Nephron (organoid): ENCODE results near the gene ATAD2B.

Source experiments
- H3K27ac Mint-ChIP-seq, 3 experiments: 2 replicates each; pipeline ENCODE4 v1.8.0; 2020; ENCODE audit warnings: mixed read lengths in 3 of 3, mild to moderate bottlenecking in 2 of 3, moderate library complexity in 1 of 3
- H3K27me3 Mint-ChIP-seq: 2 replicates; pipeline ENCODE4 v1.8.0; 2021; ENCODE audit warnings: low read depth, mild to moderate bottlenecking, moderate library complexity, mixed read lengths
- H3K36me3 Mint-ChIP-seq: 2 replicates; pipeline ENCODE4 v1.8.0; 2020; ENCODE audit warnings: low read depth, mixed read lengths
- H3K4me1 Mint-ChIP-seq: 2 replicates; pipeline ENCODE4 v1.8.0; 2020; ENCODE audit warnings: mixed read lengths
- H3K4me3 Mint-ChIP-seq, 3 experiments: 2 replicates each; pipeline ENCODE4 v1.8.0; 2020; ENCODE audit warnings: mild to moderate bottlenecking in 3 of 3, mixed read lengths in 3 of 3, moderate library complexity in 2 of 3
- H3K9me3 Mint-ChIP-seq: 2 replicates; pipeline ENCODE4 v1.8.0; 2020; ENCODE audit warnings: mixed read lengths
- TF ChIP-seq, protein P1 (sequence below), 3 experiments: fragments of 200-600 bp; sonication (generic); IDR thresholded peaks; one replicate each; pipeline ENCODE4 v1.5.0; 2021; ENCODE audit warnings: antibody characterized with exemption in 3 of 3; ENCODE audit not compliant: unreplicated experiment in 3 of 3

ATAD2B gene

DNA sequence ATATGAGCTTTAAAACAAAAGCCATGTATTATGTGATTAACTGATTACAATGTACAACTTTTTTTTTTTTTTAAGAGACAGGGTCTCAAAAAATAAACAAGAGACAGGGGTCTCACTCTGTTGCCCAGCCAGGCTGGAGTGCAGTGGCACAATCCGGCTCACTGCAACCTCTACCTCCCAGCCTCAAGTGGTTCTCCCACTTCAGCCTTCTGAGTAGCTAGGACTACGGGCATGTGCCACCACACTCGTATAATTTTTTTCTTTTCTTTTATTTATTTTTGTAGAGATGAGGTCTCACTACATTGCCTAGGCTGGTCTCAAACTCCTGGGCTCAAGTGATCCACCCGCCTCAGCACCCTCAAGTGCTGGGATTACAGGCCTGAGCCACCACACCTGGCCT lies 103.1 kb downstream of the ATAD2B start:
- H3K4me3 Mint-ChIP-seq, result no peak overlapping the region
- no peaks in the 10 kb centered on the region for H3K4me1 Mint-ChIP-seq
- TF ChIP-seq, protein P1, sequence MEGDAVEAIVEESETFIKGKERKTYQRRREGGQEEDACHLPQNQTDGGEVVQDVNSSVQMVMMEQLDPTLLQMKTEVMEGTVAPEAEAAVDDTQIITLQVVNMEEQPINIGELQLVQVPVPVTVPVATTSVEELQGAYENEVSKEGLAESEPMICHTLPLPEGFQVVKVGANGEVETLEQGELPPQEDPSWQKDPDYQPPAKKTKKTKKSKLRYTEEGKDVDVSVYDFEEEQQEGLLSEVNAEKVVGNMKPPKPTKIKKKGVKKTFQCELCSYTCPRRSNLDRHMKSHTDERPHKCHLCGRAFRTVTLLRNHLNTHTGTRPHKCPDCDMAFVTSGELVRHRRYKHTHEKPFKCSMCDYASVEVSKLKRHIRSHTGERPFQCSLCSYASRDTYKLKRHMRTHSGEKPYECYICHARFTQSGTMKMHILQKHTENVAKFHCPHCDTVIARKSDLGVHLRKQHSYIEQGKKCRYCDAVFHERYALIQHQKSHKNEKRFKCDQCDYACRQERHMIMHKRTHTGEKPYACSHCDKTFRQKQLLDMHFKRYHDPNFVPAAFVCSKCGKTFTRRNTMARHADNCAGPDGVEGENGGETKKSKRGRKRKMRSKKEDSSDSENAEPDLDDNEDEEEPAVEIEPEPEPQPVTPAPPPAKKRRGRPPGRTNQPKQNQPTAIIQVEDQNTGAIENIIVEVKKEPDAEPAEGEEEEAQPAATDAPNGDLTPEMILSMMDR (IDR thresholded peaks at IDR 0.05; ENCODE audit: unreplicated experiment in 3 of 3), result no peak
- no peaks in the 10 kb centered on the region for H3K27me3 Mint-ChIP-seq
- no peak overlapping the region for H3K27ac Mint-ChIP-seq
- no peaks in the 10 kb centered on the region for H3K9me3 Mint-ChIP-seq
- H3K36me3 Mint-ChIP-seq, result no peaks in the 10 kb centered on the region

DNA sequence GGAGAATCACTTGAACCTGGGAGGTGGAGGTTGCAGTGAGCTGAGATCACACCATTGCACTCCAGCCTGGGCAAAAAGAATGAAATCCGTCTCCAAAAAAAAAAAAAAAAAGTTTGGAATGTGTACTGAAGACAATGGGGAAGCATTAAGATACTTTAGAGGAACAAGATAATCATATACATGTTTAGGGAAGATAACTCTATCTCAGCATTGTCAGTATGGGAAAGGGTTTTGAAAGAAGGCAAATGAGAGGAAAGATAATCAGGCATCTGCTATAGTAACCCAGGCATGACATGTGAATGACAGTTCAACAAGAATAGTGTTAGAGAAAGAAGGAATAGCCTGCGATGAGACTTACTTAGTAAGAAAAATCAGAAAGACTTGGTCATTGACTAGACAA lies 112.0 kb downstream of the ATAD2B start:
- H3K4me3 Mint-ChIP-seq, result no peak overlapping the region
- no peaks in the 10 kb centered on the region for H3K9me3 Mint-ChIP-seq
- peaks cover 28% of the 10 kb centered on the region for H3K36me3 Mint-ChIP-seq
- H3K27me3 Mint-ChIP-seq, result no peaks in the 10 kb centered on the region
- no peak overlapping the region for H3K27ac Mint-ChIP-seq
- TF ChIP-seq, protein P1 (IDR thresholded peaks at IDR 0.05; ENCODE audit: unreplicated experiment in 3 of 3), result no peak
- H3K4me1 Mint-ChIP-seq, result no peaks in the 10 kb centered on the region

DNA sequence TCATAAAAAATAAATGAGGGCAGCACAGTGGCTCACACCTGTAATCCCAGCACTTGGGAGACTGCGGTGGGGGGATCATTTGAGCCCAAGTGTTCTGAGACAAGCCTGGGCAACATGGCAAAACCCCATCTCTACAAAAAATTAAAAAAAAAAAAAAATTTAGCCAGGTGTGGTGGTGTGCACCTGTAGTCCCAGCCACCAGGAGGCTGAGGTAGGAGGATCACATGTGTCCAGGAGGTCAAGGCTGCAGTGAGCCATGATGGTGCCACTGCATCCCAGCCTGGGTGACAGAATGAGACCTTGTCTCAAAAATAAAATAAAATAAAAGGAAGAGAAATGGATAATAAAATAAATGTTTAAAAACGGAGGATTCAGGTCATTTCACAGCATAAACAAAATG lies 113.5 kb downstream of the ATAD2B start:
- H3K27me3 Mint-ChIP-seq, result no peaks in the 10 kb centered on the region
- H3K4me3 Mint-ChIP-seq, result no peak overlapping the region
- no peak overlapping the region for H3K27ac Mint-ChIP-seq
- TF ChIP-seq, protein P1 (IDR thresholded peaks at IDR 0.05; ENCODE audit: unreplicated experiment in 3 of 3), result no peak
- H3K36me3 Mint-ChIP-seq, result peaks cover 36% of the 10 kb centered on the region
- no peaks in the 10 kb centered on the region for H3K4me1 Mint-ChIP-seq
- no peaks in the 10 kb centered on the region for H3K9me3 Mint-ChIP-seq

DNA sequence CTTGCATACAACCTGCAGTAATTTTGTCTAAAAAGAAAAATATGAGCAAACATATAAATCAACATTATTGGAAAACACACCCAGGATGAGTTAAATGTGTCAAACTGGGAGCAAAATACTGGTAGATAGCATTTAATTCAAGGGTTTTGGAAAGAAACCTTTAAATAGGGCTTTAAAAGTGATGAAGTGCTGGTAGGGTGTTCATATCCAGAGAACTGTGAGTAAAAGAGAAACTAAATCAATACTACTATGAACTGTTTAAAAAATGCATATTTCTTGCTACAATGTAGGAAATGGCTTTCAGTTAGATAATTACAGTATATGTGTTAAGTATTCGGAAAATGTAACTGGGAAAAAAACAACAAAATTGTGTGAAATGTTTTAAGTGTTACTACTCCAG lies 117.8 kb downstream of the ATAD2B start:
- TF ChIP-seq, protein P1 (IDR thresholded peaks at IDR 0.05; ENCODE audit: unreplicated experiment in 3 of 3), result no peak
- H3K27me3 Mint-ChIP-seq, result no peaks in the 10 kb centered on the region
- no peaks in the 10 kb centered on the region for H3K9me3 Mint-ChIP-seq
- no peak overlapping the region for H3K4me3 Mint-ChIP-seq
- H3K27ac Mint-ChIP-seq, result no peak overlapping the region
- H3K4me1 Mint-ChIP-seq, result no peaks in the 10 kb centered on the region
- H3K36me3 Mint-ChIP-seq, result peaks cover 46% of the 10 kb centered on the region

DNA sequence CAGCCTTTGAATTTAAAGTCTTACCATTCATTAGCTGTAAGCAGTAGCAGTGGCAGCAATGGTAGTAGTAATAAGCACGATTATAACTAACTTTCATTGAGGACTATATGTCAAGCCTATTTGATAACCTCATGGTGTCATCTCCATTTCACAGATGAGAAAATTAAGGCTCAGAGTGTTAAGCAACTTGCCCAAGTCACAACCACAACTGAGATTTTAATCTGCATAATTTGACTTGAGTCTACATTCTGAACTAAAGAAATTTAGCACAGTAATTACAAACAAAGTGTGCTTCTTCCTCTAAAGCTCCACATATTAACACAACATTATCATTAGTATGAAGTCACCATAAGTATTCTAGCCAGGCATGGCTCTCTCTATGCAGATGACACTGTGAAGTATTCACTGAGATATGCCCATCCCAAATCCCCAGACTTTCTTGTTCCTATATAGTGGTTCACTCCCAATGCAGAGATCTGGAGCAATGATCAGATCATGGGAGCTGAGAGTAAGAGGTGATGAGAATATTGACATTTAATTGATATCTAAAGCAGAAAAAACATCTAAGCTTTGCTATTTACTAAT lies 120.2 kb downstream of the ATAD2B start:
- Mint-ChIP-seq H3K4me3 (no peak overlapping the region), H3K27me3 (no peaks in the 10 kb centered on the region), H3K27ac (no peak overlapping the region), H3K9me3 (no peaks in the 10 kb centered on the region), H3K36me3 (peaks cover 40% of the 10 kb centered on the region), H3K4me1 (peaks cover 12% of the 10 kb centered on the region)
- TF ChIP-seq, protein P1 (IDR thresholded peaks at IDR 0.05; ENCODE audit: unreplicated experiment in 3 of 3), result no peak

DNA sequence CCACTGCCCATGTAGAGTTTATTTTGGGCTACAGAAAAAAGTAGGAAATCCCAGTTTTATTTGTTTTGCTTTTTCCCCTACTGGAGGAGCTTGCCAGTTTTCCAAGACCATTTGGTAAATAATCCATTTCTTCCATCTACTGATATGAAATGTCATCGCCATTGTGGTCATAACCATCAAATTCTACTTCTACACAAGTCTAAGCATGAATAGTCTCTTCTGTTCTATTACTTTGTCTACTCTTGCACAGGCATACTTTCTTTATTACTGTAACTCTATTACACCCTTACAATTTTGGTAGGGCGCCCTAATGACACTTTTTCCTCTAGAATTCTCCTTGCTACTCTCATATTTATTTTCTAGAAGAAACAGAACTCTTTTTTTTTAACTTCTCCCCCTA lies 120.7 kb downstream of the ATAD2B start:
- no peak overlapping the region for H3K4me3 Mint-ChIP-seq
- H3K36me3 Mint-ChIP-seq, result peaks cover 38% of the 10 kb centered on the region
- H3K4me1 Mint-ChIP-seq, result peaks cover 12% of the 10 kb centered on the region
- no peaks in the 10 kb centered on the region for H3K27me3 Mint-ChIP-seq
- TF ChIP-seq, protein P1 (IDR thresholded peaks at IDR 0.05; ENCODE audit: unreplicated experiment in 3 of 3), result no peak
- H3K9me3 Mint-ChIP-seq, result no peaks in the 10 kb centered on the region
- no peak overlapping the region for H3K27ac Mint-ChIP-seq
